Activated CD8-positive, alpha-beta memory T cell treated with anti-CD3 and anti-CD28 coated beads, Interleukin-2, amount 50 U/mL, for 24 hours (primary cell): ENCODE measurements around the gene MRC2.
"Not testable (repeated sequence)": the region's sequence is repeated elsewhere in the genome, so short reads cannot be mapped to it uniquely, and the experiment has no call there.

Experiments
- DNase-seq: peaks from one replicate; pipeline ENCODE4 v3.0.0-alpha.2; 2020; ENCODE audit errors: extremely low read depth

MRC2 gene

GRCh38 chr17:62680541-62681052 lies 53.1 kb downstream of the MRC2 start:
- no peak for DNase-seq

DNA sequence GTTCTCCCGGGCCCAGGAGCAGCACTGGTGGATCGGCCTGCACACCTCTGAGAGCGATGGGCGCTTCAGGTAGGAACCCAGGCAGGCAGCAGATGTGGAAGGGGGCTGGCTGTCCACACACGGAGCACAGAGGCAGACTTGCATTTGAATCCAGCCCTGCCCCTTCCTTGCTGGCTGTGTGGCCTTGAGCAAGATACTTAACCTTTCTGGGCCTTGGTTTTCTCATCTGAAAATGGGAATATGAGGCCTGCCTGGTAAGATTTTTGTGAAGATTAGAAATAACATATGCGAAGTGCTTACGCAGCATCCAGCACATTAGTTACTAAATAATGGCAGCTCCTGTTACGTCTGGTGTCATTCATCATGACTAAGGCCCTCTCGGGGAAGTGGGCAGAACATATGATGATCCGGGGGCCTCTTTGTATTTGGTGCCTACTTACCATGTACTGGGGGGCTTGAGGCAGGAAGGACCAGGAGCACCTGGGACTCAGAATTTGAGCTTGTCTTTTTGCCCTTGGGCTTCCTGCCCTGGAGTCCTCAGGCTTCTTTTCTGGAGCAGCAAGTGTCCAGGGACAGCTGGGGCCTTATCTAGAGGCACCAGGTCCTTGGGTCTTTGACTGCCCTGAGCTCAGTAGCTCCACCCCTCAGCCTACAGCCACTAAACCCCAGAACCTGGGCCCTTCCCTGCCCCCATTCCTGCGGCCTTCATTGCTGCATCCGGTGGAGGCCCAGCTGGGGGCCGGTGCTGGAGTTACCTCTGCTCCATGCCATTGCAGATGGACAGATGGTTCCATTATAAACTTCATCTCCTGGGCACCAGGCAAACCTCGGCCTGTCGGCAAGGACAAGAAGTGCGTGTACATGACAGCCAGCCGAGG lies 53.8 kb downstream of the MRC2 start:
- DNase-seq: no peak

GRCh38 chr17:62681939-62682381 lies 54.5 kb downstream of the MRC2 start:
- DNase-seq: no peak

- no peak for DNase-seq
Measured at GRCh38 chr17:62684179-62684578, 56.7 kb downstream of the MRC2 start.

GRCh38 chr17:62687997-62688396 lies 60.5 kb downstream of the MRC2 start:
- DNase-seq: no peak

DNA sequence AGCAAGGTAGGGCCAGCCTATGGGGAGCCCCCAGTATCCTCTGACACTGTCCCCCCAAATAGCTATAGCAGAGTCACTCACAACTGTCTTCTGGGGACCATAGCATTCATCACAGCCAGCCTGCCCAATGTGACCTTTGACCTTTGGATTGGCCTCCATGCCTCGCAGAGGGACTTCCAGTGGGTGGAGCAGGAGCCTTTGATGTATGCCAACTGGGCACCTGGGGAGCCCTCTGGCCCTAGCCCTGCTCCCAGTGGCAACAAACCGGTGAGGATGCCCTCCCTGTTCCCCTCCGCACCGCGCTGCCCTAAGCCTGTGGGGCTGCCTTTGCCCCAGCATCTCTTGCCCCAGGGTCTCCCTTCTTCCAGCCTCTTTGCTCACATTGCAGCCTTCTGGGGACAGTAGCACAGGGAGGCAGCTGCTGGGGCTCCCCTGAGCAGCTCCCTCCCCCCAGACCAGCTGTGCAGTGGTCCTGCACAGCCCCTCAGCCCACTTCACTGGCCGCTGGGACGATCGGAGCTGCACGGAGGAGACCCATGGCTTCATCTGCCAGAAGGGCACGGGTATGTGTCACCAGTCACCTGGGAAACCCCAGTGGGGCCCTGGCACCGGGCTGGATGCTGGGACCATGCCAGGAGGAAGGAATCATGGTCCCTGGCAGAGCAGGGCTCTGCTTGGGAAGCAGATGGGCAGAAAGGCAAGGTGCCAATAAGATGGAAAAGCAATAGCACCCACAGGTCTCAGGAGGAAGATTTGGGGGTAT lies 61.1 kb downstream of the MRC2 start:
- DNase-seq: no peak

DNA sequence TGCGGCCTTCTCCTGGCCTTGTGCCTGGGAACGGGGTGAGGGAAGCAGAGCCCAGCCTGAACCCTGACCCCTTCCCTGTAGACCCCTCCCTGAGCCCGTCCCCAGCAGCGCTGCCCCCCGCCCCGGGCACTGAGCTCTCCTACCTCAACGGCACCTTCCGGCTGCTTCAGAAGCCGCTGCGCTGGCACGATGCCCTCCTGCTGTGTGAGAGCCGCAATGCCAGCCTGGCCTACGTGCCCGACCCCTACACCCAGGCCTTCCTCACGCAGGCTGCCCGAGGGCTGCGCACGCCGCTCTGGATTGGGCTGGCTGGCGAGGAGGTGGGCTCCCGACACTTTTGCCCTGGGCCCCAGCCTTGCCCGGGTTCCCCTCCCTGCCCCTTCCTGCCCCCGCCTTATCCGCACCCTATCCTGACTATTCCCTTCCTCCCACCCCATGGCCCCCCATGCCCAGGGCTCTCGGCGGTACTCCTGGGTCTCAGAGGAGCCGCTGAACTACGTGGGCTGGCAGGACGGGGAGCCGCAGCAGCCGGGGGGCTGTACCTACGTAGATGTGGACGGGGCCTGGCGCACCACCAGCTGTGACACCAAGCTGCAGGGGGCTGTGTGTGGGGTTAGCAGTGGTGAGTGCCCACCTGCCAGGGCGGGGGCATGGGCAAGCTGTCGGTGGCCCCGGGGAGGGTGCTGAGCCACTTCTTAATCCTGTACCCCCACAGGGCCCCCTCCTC lies 62.1 kb downstream of the MRC2 start:
- DNase-seq: no peak

DNA sequence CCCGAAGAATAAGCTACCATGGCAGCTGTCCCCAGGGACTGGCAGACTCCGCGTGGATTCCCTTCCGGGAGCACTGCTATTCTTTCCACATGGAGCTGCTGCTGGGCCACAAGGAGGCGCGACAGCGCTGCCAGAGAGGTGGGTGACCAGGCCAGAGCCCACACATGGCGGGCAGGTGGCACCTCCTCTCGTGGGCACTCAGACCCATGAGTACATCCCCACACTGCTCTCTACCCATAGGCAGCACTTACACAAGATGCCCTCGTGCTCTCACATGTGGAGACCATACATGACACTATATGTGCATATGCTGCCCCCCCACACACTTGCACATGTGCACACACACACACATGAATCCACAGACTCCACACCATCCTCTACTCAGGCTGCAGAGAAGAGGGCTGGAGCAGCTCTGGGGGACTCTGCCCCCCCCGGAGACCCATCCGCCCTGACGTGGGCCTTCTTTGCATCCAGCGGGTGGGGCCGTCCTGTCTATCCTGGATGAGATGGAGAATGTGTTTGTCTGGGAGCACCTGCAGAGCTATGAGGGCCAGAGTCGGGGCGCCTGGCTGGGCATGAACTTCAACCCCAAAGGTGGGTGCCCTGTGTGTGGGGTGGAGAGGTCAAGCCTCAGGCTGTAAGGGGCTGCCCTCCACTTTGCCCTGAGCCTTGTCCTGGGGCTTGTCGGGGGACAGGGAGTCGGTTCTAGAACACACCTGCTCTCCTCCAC lies 62.9 kb downstream of the MRC2 start:
- DNase-seq: no peak

DNA sequence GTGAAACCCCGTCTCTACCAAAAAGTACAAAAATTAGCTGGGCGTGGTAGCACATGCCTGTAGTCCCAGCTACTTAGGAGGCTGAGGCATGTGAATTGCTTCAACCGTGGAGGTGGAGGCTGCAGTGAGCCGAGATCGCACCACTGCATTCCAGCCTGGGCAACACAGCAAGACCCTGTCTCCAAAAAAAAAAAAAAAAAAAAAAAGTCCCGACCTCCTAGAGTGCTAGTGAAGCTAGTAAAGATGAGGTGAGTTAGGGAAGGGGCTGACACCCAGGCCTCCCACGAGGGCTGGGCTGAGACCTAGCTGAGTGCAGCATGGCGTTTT lies 64.1 kb downstream of the MRC2 start:
- DNase-seq: not testable (repeated sequence)

DNA sequence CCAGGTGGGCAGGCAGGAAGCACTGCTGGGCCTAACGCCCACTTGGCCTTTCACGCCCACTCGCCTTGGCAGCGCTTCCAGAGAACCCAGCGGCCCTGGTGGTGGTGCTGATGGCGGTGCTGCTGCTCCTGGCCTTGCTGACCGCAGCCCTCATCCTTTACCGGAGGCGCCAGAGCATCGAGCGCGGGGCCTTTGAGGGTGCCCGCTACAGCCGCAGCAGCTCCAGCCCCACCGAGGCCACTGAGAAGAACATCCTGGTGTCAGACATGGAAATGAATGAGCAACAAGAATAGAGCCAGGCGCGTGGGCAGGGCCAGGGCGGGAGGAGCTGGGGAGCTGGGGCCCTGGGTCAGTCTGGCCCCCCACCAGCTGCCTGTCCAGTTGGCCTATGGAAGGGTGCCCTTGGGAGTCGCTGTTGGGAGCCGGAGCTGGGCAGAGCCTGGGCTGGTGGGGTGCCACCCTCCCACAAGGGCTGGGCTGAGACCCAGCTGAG lies 64.7 kb downstream of the MRC2 start:
- DNase-seq: no peak

DNA sequence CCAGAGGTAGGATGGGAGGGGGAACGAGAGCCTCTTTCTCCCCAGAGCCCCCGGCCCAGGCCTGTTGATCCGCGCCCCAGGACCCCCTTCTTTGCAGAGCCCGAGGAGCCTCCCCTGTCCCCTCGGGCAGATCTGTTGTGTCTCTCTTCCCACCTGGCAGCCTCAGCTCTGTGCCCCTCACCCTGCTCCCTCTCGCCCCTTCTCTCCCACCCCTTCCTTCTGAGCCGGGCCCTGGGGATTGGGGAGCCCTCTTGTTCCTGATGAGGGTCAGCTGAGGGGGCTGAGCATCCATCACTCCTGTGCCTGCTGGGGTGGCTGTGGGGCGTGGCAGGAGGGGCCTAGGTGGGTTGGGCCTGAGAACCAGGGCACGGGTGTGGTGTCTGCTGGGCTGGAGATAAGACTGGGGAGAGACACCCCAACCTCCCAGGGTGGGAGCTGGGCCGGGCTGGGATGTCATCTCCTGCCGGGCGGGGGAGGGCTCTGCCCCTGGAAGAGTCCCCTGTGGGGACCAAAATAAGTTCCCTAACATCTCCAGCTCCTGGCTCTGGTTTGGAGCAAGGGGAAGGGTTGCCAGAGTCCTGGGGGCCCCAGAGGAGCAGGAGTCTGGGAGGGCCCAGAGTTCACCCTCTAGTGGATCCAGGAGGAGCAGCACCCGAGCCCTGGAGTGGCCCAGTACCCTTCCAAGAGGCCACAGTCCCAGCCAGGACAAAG lies 65.4 kb downstream of the MRC2 start:
- no peak for DNase-seq

DNA sequence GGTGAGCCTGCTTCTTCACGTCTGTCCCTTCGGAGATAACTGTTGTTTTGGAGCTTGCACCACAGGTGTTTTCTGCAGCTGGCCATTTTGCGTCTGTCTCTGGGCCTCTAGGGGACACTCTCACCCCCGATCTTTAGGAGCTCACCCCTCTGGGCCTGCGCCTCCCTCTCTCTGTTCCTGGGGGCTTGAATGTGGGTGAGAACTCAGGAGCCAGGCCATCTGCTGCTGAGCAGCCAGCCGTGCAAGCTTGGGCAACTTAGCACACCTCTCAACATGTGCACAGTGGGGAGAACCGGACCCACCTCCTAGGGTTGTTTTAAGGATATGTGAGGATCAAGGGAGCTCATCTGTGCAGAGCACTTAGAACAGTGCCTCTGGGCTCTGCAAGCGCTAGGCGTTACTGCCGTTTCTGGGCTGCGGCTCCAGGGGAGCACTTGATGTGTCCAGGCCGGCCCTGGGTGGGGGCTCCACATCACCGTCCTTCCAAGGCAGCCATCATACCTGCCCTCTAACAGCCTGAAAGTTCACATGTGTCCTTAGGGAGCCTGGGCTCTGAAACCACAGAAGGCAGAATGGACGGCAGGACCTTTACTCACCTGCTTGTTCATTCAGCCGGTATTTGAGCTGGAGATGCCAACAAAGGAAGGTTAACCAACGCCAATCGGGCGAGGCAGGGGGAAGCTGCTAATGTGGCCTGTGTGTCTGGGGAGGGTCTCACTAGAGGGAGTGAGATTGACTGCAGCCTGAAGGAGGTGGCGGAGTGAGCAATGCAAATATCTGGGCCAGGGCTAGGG lies 66.3 kb downstream of the MRC2 start:
- DNase-seq: no peak

GRCh38 chr17:62695093-62695738 lies 67.7 kb downstream of the MRC2 start:
- not testable (repeated sequence) for DNase-seq

DNA sequence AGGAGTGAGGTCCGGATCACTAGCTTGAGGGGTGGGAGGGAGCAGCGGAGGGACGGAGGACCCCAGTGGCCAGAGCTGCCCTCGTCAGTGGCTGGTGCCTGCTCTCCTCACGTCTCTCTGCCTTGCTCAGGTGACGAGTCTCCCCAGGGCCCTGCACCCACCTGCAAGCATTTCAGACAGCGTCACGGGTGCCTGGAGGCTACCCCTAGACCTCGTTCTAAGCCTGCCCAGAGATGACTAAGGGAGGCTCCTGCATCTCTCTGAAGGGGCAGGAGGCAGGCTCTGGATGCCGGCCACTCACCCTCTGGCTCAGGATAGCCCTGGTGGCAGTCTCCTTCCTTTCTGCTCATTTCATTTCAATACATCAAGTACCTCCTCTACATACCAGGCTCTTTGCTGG lies 68.8 kb downstream of the MRC2 start:
- no peak for DNase-seq

GRCh38 chr17:62696726-62697490 lies 69.4 kb downstream of the MRC2 start:
- no peak for DNase-seq

GRCh38 chr17:62698459-62698858 lies 71.0 kb downstream of the MRC2 start:
- not testable (repeated sequence) for DNase-seq

- no peak for DNase-seq
Measured at GRCh38 chr17:62700964-62701705, 73.7 kb downstream of the MRC2 start.

DNA sequence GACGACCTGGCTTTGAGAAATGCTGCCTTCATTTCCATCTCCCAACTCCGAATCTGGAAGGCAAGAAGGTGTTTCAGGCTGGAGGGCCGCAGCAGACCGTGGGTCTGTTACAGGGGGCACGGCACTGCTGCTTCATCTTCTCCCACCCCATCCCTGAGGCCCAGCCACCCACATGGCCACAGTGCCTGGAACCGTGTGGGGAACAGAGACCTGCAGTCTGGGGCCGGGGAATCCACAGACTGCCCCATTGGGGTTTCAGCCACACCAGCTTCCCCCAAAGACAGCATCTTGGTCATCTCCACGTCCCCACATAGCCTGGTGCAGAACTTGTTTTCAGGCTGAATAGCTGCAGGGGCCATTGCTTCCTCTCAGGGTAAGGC lies 74.2 kb downstream of the MRC2 start:
- DNase-seq: no peak
